Measurements from ENCODE around the gene METTL15.
"Not testable (repeated sequence)": the region's sequence is repeated elsewhere in the genome, so short reads cannot be mapped to it uniquely, and the experiment has no call there.

Gene METTL15

GRCh38 chr11:28268925-28269324 is 160.7 kb downstream of the METTL15 start:
- no peak overlapping the region for H3K4me3 ChIP-seq (ENCODE audit: low read length)
- no peak for TF ChIP-seq ZNF274 (IDR thresholded peaks at IDR 0.05; ENCODE audit: low read depth, low read length)

- no peak overlapping the region for H3K4me3 ChIP-seq (ENCODE audit: low read length)
- TF ChIP-seq ZNF274 (IDR thresholded peaks at IDR 0.05; ENCODE audit: low read depth, low read length) = no peak
Observed at GRCh38 chr11:28269586-28269985, 161.4 kb downstream of the METTL15 start.

- not testable (repeated sequence) for H3K4me3 ChIP-seq (ENCODE audit: low read length)
Observed at GRCh38 chr11:28272247-28272646, 164.1 kb downstream of the METTL15 start.

GRCh38 chr11:28274216-28274615 is 166.0 kb downstream of the METTL15 start:
- TF ChIP-seq ZNF274 (IDR thresholded peaks at IDR 0.05; ENCODE audit: low read depth, low read length) = no peak
- H3K4me3 ChIP-seq (ENCODE audit: low read length) = no peak overlapping the region

GRCh38 chr11:28284196-28284595 is 176.0 kb downstream of the METTL15 start:
- no peak for TF ChIP-seq ZNF274 (IDR thresholded peaks at IDR 0.05; ENCODE audit: low read depth, low read length)
- no peak overlapping the region for H3K4me3 ChIP-seq (ENCODE audit: low read length)

- H3K4me3 ChIP-seq (ENCODE audit: low read length) = no peak overlapping the region
- no peak for TF ChIP-seq ZNF274 (IDR thresholded peaks at IDR 0.05; ENCODE audit: low read depth, low read length)
Observed at GRCh38 chr11:28289444-28289843, 181.3 kb downstream of the METTL15 start.

- not testable (repeated sequence) for H3K4me3 ChIP-seq (ENCODE audit: low read length)
Observed at GRCh38 chr11:28290995-28291394, 182.8 kb downstream of the METTL15 start.

- TF ChIP-seq ZNF274 (IDR thresholded peaks at IDR 0.05; ENCODE audit: low read depth, low read length) = no peak
- no peak overlapping the region for H3K4me3 ChIP-seq (ENCODE audit: low read length)
Observed at GRCh38 chr11:28296426-28296825, 188.2 kb downstream of the METTL15 start.

- no peak overlapping the region for H3K4me3 ChIP-seq (ENCODE audit: low read length)
- TF ChIP-seq ZNF274 (IDR thresholded peaks at IDR 0.05; ENCODE audit: low read depth, low read length) = no peak
Observed at GRCh38 chr11:28298209-28298608, 190.0 kb downstream of the METTL15 start.

GRCh38 chr11:28303477-28304191 is 195.4 kb downstream of the METTL15 start:
- TF ChIP-seq ZNF274 (IDR thresholded peaks at IDR 0.05; ENCODE audit: low read depth, low read length) = no peak
- no peak overlapping the region for H3K4me3 ChIP-seq (ENCODE audit: low read length)

- TF ChIP-seq ZNF274 (IDR thresholded peaks at IDR 0.05; ENCODE audit: low read depth, low read length) = no peak
- no peak overlapping the region for H3K4me3 ChIP-seq (ENCODE audit: low read length)
Observed at GRCh38 chr11:28315440-28315839, 207.3 kb downstream of the METTL15 start.

- H3K4me3 ChIP-seq (ENCODE audit: low read length) = no peak overlapping the region
- no peak for TF ChIP-seq ZNF274 (IDR thresholded peaks at IDR 0.05; ENCODE audit: low read depth, low read length)
Observed at GRCh38 chr11:28318871-28319270, 210.7 kb downstream of the METTL15 start.

- TF ChIP-seq ZNF274 (IDR thresholded peaks at IDR 0.05; ENCODE audit: low read depth, low read length) = no peak
- H3K4me3 ChIP-seq (ENCODE audit: low read length) = no peak overlapping the region
Observed at GRCh38 chr11:28323621-28324020, 215.4 kb downstream of the METTL15 start.

GRCh38 chr11:28332393-28332792 is 224.2 kb downstream of the METTL15 start:
- not testable (repeated sequence) for H3K4me3 ChIP-seq (ENCODE audit: low read length)

- TF ChIP-seq ZNF274 (IDR thresholded peaks at IDR 0.05; ENCODE audit: low read depth, low read length) = no peak
Observed at GRCh38 chr11:28337701-28338100, 229.5 kb downstream of the METTL15 start.

GRCh38 chr11:28338371-28338770 is 230.2 kb downstream of the METTL15 start:
- TF ChIP-seq ZNF274 (IDR thresholded peaks at IDR 0.05; ENCODE audit: low read depth, low read length) = no peak
- H3K4me3 ChIP-seq (ENCODE audit: low read length) = no peak overlapping the region

More at GRCh38 chr11:28337701-28338100, 229.5 kb downstream of the METTL15 start:
- no peak overlapping the region for H3K4me3 ChIP-seq (ENCODE audit: low read length)

Data from GM08714 (cell line).